ENCODE measurements around the gene NCF2.
A peak's percentile ranks its signal among the peaks of the same experiment; 100 is the strongest.

Gene NCF2

DNA sequence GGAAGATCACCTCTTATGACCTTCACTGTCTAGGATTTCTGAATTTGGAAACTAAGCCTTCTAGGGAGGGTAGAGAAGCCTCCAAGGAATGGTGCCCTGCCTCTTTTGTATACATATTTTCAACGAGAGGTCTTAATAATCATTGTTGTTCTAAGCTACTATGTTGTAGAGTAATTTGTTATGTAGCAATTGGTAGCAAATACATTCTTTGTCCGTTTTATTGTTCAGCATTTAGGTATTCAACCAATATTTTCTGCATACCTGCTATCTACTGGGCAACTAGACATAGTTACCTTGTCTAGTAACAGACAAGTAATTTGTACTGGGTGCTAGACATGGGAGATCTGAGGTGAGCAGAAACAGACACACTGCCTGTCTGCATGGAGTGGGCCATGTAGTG, 20.8 kb upstream of the NCF2 start:
- DNase-seq (ENCODE audit: low spot score): no peak

DNA sequence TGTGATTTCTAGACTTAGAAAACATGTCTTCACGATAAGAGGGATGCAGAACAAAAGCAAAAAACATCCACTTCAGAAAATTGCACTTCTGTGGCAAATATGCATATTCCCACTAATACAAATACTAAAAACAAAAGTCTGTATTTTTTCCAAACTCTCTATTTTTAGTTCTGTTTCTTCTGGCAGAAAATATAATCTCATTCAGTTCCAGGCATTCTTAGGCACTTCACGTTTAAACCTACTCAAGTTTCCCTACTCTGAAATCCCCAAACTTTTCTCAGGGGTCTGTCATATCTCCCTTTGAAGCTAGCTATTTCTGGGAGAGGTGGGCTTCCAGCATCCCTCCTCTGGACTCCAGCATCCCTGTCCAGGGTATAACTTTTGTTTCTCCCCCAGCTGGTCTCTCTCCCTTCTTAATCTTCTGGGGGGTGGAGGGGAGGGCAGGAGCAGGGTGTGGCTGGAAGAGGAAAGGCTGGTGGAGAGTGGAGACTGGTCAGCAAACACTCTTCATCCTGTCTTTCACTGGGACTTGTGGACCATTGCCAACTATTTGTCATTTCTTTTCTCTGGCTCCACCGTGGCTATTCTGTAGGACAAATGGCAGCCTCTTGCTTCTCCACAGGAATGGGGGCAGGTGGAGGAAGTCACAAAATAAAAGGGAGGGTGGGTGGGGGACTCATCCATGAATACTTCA, 19.6 kb upstream of the NCF2 start:
- DNase-seq (ENCODE audit: low spot score): no peak

- peak; percentile 87 for DNase-seq (ENCODE audit: low spot score)
Measured at GRCh38 chr1:183609313-183609712, 19.1 kb upstream of the NCF2 start.

DNA sequence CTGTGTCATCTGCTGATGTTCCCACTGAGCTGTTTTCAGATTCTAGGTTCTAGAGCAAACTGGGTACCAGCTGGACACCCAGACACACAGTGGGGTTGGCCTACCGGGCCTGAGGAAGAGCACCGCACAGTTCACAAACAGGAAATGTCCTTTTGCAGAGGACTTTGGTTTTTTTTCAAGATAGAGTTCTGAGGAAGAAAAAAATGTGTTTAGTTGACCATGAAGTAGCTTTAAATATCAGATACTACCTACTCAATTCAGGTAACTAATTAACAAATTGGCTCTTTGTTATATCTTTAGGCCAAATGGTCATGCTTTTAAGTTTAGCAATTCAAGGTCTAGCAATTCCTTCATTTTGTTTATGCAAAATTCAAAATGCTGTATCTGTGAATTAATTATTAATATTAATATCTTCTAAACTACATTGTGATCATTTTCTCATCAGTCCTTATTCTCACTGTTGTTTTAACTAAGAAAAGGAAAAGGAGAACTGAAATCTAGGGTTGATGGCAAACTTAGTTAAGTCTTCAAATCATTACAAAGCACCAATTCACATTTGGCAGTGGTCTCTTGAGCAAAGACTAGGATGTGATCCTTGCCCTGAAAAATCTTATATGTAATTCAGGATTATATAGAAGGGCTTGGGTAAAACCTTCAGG, 17.2 kb upstream of the NCF2 start:
- DNase-seq (ENCODE audit: low spot score): no peak

GRCh38 chr1:183605904-183606303, 15.6 kb upstream of the NCF2 start:
- DNase-seq (ENCODE audit: low spot score): no peak

DNA sequence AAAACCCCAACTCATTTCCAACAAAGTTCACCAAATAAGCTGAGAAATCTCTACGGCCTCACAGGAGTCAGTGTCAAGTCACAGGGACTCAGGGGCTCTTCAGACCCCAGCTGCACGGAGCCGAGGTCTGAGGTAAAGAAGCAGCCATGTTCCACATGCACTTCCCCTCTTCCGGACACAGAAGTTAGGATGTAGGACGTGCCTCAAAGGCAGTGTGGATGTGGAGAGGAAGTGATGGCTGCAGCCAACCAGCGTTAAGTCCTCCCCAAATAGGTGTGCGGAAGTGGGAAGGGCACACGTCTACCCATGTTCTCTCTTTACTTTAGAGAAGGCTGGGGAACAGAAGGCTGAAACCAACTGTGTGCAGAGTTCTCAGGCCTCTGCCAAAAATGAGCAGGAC, 14.6 kb upstream of the NCF2 start:
- DNase-seq (ENCODE audit: low spot score): peak; percentile 69

- peak; percentile 59 for DNase-seq (ENCODE audit: low spot score)
Measured at GRCh38 chr1:183604038-183604808, 14.0 kb upstream of the NCF2 start.

- no peak for DNase-seq (ENCODE audit: low spot score)
Measured at GRCh38 chr1:183602510-183602909, 12.3 kb upstream of the NCF2 start.

DNA sequence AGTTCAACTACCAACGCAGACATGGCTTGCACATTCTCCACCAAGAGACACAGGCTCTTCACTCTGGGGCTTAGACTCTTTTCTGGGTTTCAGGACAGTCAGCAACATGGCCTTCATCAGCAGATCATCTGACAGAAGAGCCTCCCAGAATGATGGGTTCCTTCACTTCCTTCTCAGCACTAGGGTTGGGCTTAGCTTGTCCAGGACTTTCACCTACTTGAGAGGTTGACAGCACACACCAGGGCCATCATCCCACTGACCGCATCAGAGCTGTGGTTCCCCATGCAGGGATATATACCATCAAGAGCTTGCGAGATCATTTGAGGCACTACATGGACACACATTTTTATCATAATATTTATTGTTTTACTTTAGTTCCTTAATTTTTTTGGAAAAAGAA, 10.4 kb upstream of the NCF2 start:
- DNase-seq (ENCODE audit: low spot score): no peak

GRCh38 chr1:183600136-183600535, 9.9 kb upstream of the NCF2 start:
- no peak for DNase-seq (ENCODE audit: low spot score)

DNA sequence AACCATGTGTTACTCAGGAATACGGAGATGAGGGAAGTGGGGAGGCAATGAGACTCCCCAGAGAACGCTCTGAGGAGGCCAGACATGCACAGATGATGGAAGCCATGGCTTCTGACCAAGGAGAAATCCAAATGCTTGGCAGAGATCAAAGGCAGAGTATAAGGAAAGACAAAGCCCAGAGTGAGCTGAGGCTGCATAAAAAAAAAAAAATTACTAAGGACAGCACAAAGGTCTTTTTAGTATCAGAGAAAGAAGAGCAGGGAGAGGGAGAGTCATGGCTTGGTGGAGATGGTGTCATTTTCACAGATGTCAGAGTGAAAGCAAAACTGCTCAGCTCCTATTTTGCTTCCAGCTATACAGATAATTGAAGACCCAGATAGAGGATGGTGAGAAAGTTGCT, 8.1 kb upstream of the NCF2 start:
- no peak for DNase-seq (ENCODE audit: low spot score)

DNA sequence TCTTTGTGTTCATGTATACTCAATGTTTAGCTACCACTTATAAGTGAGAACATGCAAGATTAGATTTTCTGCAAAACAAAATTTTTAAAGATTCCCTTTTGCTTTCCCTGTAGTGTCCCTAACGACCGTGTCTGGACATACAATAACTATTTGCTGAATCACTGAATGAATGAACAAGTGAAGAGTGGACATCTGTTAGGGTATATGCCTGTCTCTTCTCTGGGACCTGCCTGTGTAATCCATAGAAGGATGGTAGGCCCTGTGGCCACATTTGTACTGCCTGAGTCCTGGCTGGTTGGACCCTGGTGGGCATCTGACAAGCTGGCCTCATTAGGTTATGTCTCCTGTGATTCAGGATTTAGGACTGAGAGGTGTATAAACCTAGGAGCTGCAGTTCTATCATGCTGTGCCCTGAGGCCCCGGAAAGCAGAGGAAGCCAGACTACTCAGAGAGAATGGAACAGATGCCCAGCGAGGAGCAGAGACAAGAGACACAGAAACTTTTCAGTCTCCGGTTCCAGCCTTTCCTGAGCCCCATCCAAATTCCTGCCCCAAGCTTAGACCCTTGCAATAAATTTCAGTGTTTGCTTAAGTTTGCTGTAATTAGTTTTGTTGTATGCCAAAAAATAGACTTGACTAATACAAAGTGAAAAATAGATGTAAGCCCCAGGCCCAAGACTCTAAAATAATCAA, 7.5 kb upstream of the NCF2 start:
- no peak for DNase-seq (ENCODE audit: low spot score)

- no peak for DNase-seq (ENCODE audit: low spot score)
Measured at GRCh38 chr1:183596500-183596899, 6.2 kb upstream of the NCF2 start.

DNA sequence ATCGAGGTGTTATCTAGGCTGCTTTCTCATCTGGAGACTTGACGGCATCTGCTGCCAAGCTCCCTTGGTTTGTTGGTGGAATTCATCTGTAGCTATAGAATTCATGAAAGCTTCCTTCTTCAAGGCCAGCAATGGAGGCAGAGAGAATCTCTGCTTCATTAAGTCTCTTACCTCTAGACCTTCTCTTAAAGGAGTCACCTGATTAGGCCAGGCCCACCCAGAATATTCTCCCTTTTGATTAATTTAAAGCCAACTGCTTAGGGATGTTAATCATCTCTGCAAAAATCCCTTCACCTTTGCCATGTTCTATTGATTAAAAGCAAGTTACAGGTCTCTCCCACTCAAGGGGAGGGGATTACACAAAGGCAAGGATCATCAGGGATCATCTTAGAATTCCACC, 5.3 kb upstream of the NCF2 start:
- no peak for DNase-seq (ENCODE audit: low spot score)

DNA sequence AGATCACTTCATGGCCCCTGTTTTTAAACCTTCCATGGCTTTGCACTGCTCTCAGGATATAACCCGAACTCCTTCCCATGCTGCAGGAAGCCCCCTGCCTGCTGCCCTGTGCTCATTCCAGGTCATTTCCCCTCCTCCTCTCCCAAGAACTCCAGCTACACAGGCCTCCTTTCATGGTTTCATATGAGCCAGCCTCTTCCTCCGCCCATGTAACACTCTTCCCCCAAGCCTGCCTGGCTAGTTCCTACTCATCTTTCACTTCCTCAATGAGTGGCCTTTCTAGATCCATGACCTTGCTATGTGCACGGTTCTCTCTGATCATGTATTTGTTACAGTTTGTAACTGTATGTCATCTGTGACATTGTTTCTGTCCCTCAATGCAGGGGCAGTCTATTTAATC, 3.1 kb upstream of the NCF2 start:
- peak; percentile 68 for DNase-seq (ENCODE audit: low spot score)

DNA sequence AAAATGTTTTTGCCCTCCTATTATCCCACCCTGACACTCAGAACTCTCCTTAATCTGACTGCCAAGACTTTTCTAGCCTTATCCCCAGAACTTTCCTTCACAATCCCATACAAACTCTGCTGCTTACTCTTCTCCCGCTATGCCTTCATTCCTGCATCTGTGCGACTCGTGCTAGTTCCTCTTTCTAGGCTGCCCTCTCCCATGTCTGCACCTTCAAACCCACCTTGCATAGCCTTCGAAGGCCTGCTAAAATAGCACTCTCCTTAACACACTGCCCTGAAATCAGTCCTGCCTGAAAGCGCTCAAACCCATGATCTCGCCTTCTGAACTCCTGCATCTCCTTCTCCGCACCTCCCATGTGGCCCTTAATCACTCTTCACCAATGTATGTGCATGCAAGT, 2.5 kb upstream of the NCF2 start:
- DNase-seq (ENCODE audit: low spot score): no peak

DNA sequence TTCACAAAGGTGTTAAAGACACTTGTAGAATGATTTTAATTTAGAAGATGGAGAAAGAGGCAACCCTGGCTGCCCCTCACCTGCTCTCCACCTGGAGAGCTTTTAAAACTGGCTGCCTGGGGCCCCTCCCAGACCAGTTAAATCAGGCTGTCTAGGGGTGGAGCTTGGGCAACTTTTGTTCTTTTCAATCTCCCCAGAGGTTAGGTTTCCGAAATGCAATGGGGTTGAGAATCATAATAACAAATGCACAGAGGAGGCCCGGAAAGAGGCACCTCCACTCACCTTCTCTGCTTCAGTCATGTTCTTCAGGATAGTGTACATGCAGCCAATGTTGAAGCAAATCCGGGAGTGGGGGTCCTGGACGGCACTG, 400 bp downstream of the NCF2 start:
- DNase-seq (ENCODE audit: low spot score): no peak

GRCh38 chr1:183589384-183589783, 875 bp downstream of the NCF2 start:
- no peak for DNase-seq (ENCODE audit: low spot score)

DNA sequence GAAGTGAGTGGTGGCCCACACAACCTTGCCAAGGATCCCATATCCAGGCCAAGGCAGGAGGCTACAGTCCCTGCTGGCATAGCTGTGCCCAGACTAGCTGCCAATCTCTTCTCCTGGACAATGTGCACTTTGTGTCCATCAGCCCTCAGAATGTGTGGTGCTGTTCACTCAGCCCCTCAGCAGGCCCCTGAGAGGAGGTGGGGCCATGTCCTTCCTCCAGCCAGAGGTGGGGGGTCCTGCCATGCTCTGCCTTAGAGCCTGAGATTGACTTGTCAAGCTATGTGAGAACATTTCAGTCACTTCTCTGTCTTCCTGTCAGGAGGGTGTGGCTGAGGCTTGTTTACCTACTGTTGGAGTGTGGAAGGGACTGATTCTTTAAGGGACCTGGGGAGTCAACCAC, 1.4 kb downstream of the NCF2 start:
- peak; percentile 71 for DNase-seq (ENCODE audit: low spot score)

DNA sequence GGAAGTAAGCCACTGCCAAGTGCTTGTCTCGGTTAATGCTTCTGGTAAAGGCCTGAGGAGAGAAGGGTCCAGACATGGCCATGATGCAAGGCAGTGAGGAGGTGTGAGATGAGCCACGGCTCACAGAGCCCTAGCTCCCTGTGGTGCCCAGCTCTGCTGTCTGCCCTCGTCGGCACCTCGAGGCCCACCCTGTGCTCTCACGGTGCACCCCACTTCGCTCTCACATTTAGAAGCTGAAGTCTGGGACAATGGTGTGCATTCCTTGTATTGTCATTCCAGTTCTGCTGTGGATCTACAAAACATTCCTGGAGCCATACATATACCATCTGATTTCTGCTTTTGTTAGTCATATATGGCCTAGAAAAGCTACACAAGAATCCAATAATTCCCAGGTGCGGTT, 3.3 kb downstream of the NCF2 start:
- no peak for DNase-seq (ENCODE audit: low spot score)

DNA sequence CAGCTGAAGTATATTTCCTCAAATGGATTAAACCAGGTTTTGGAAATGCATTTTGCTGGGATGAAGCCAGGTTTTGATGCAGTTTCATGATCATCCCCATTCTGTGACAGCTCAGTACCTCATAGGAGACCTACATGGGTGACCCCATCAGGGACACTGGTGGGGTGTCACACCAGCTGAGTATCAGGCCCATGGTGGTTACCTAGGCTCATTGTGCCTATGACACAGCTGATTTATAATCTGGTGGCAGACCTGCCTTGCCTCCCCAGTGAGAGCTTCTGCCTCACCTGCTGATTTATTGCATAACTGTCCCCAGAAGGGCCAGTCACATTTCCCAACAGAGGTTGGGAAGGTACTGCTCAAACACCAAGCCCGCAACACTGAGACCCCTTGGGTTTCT, 3.8 kb downstream of the NCF2 start:
- DNase-seq (ENCODE audit: low spot score): no peak

DNA sequence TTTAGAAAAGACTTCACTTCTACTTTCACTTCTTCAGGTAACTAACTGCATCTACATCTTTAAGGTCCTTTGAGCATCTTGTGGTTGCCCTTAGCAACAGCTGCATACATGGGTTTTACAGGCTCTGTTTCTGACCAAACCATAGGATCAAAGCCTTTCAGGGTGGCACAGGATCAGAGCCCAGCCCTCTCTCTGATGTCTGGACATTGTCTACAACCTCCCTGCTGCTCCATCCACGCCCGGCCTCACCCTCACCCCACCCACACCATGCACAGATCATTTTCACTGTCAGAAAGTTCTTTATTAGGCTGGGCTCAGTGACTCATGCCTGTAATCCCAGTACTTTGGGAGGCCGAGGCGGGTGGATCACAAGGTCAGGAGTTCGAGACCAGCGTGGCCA, 5.2 kb downstream of the NCF2 start:
- DNase-seq (ENCODE audit: low spot score): no peak

- DNase-seq (ENCODE audit: low spot score): no peak
Measured at GRCh38 chr1:183584147-183584546, 6.1 kb downstream of the NCF2 start.
